B cell (primary cell): Measurements from ENCODE around the gene RNLS. TPM values are rescaled to one million over a fixed set of nuclear protein-coding genes. Genes with fewer than 3 reads are reported as not detected.

ENCODE experiments used
- ATAC-seq: fragments of 200-7000 bp; cut with Tn5 transposase; one replicate; pipeline ENCODE4 v1.10.0; 2021; ENCODE audit warnings: low read depth, mild to moderate bottlenecking, moderate number of reproducible peaks, moderate library complexity
- CTCF ChIA-PET: fragments of 350-600 bp; sonication (Branson Sonifier 250); formaldehyde crosslinking; loops from one replicate; lab custom pipeline; 2021; ENCODE audit warnings: antibody characterized with exemption, inconsistent platforms; lab: Charles Lee
- POLR2A ChIA-PET: fragments of 350-600 bp; sonication (Branson Sonifier 250); formaldehyde crosslinking; loops from one replicate; lab custom pipeline; 2021; ENCODE audit warnings: antibody characterized with exemption; lab: Charles Lee
- DNase-seq: peaks from one replicate; pipeline ENCODE4 v3.0.0; 2013
- H2AFZ ChIP-seq: 2 replicates; pipeline ENCODE4 v1.6.1; 2012; ENCODE audit warnings: mild to moderate bottlenecking, low read depth, low read length; ENCODE audit not compliant: insufficient read depth, poor library complexity, severe bottlenecking
- H3K27ac ChIP-seq, 2 donors: 1 replicate in 1 of 2; 2 replicates in 1 of 2; pipeline ENCODE4 v1.5.1; 2012 to 2013; ENCODE audit warnings: low read length in 2 of 2, mild to moderate bottlenecking in 2 of 2, moderate library complexity in 1 of 2
- H3K27me3 ChIP-seq, 4 experiments: fragments of 200-600 bp in 1 of 4; sonication (generic) in 1 of 4; replicated peaks in 1 of 4; 1 replicate in 2 of 4; 2 replicates in 2 of 4; pipeline versions ENCODE4 v1.6.1 to v1.7.0; 2013 to 2016; ENCODE audit warnings: low read length in 3 of 4, mild to moderate bottlenecking in 2 of 4, mixed read lengths in 1 of 4, moderate library complexity in 1 of 4; ENCODE audit not compliant: insufficient read depth in 4 of 4, control insufficient read depth in 3 of 4; ENCODE audit errors: control extremely low read depth in 1 of 4
- H3K36me3 ChIP-seq, 2 experiments: replicated peaks in 1 of 2; 1 replicate in 1 of 2; 2 replicates in 1 of 2; pipeline versions ENCODE4 v1.6.1 to v1.7.1; 2013; ENCODE audit warnings: low read length in 1 of 2; ENCODE audit not compliant: insufficient read depth in 2 of 2, control insufficient read depth in 1 of 2; ENCODE audit errors: control extremely low read depth in 1 of 2, extremely low read depth in 1 of 2
- H3K4me1 ChIP-seq, 2 donors: fragments of 200-600 bp in 1 of 2; sonication (generic) in 1 of 2; 1 replicate in 1 of 2; 2 replicates in 1 of 2; pipeline versions ENCODE4 v1.5.1 to v1.6.1; 2013 to 2017; ENCODE audit warnings: low read length in 2 of 2; ENCODE audit not compliant: control insufficient read depth in 2 of 2, insufficient read depth in 2 of 2
- H3K4me2 ChIP-seq: replicated peaks from 2 replicates; pipeline ENCODE3; 2012; ENCODE audit warnings: mild to moderate bottlenecking, low read depth, low read length; ENCODE audit not compliant: poor library complexity, severe bottlenecking
- H3K4me3 ChIP-seq, 5 experiments: fragments of 200-600 bp in 1 of 5; sonication (generic) in 1 of 5; 1 replicate in 3 of 5; 2 replicates in 2 of 5; pipeline versions ENCODE4 v1.5.1 to v1.7.0; 2011 to 2016; ENCODE audit warnings: low read length in 4 of 5, mild to moderate bottlenecking in 4 of 5, low read depth in 2 of 5, control low read depth in 1 of 5, moderate library complexity in 1 of 5; ENCODE audit not compliant: insufficient read depth in 1 of 5; ENCODE audit errors: control extremely low read depth in 1 of 5, extremely low read depth in 1 of 5
- H3K79me2 ChIP-seq: fragments of 200-600 bp; sonication (generic); one replicate; pipeline ENCODE4 v1.6.0; 2016; ENCODE audit warnings: low read length; ENCODE audit not compliant: control insufficient read depth, insufficient read depth
- H3K9ac ChIP-seq: fragments of 200-600 bp; sonication (generic); 2 replicates; pipeline ENCODE4 v1.6.1; 2017; ENCODE audit warnings: mild to moderate bottlenecking, low read length, moderate library complexity
- H3K9me3 ChIP-seq, 3 donors: one replicate each; pipeline versions ENCODE4 v1.6.1 to v1.7.1; 2013; ENCODE audit warnings: low read length in 2 of 3; ENCODE audit not compliant: control insufficient read depth in 2 of 3, insufficient read depth in 1 of 3; ENCODE audit errors: control extremely low read depth in 1 of 3
- H4K20me1 ChIP-seq: 2 replicates; pipeline ENCODE4 v1.6.0; 2012; ENCODE audit warnings: mild to moderate bottlenecking, low read length; ENCODE audit not compliant: insufficient read depth, control insufficient read depth, poor library complexity, severe bottlenecking
- H3K27ac Mint-ChIP-seq: one replicate; pipeline ENCODE4 v1.8.0; 2021; ENCODE audit warnings: mixed read lengths
- H3K27me3 Mint-ChIP-seq: one replicate; pipeline ENCODE4 v1.8.0; 2021; ENCODE audit warnings: mixed read lengths
- H3K4me1 Mint-ChIP-seq: one replicate; pipeline ENCODE4 v1.8.0; 2021; ENCODE audit warnings: mixed read lengths
- H3K4me3 Mint-ChIP-seq: one replicate; pipeline ENCODE4 v1.8.0; 2021; ENCODE audit warnings: mixed read lengths
- H3K9me3 Mint-ChIP-seq: one replicate; pipeline ENCODE4 v1.8.0; 2022; ENCODE audit warnings: mixed read lengths; ENCODE audit not compliant: insufficient read depth
- EZH2 ChIP-seq: IDR thresholded peaks from 2 replicates; pipeline ENCODE4 v1.6.1; 2012; ENCODE audit warnings: borderline replicate concordance, low read depth, mild to moderate bottlenecking, moderate library complexity, low read length; ENCODE audit not compliant: insufficient read depth, poor library complexity, severe bottlenecking
- WGBS: methylation state at CpG from one replicate; pipeline ENCODE4 v1.1.5; 2013; ENCODE audit warnings: missing lambda C conversion rate; ENCODE audit not compliant: insufficient coverage; 5-methylcytosine and 5-hydroxymethylcytosine counted together
- intact Hi-C: fragments of 100-400 bp; cut with micrococcal nuclease; formaldehyde crosslinking; loops from one replicate; pipeline ENCODE4 v1.10.0; 2022
- polyA plus RNA-seq: library from polyadenylated mRNA; depleted of rRNA; stranded (reverse); fragments of >200 nt; gene quantifications from 2 replicates; pipeline ENCODE4 v1.2.3, GENCODE V29; 2012
- total RNA-seq, 2 donors: library from RNA; stranded (reverse); fragments of 120-200 nt in 1 of 2; gene quantifications; 1 replicate in 1 of 2; 2 replicates in 1 of 2; pipeline versions ENCODE4 v1.2.3 to v1.2.4, GENCODE V29; 2013 to 2022
- TF ChIP-seq, protein P1 (sequence below): fragments of 200-600 bp; IDR thresholded peaks from one replicate; pipeline ENCODE4 v1.8.0; 2022; ENCODE audit warnings: antibody characterized with exemption, mild to moderate bottlenecking

The RNLS gene
- total and polyA plus RNA-seq, 2 donors (not counting 1 experiment from before 2014, with no cell fraction given), result 3.5 to 7.5 TPM

DNA sequence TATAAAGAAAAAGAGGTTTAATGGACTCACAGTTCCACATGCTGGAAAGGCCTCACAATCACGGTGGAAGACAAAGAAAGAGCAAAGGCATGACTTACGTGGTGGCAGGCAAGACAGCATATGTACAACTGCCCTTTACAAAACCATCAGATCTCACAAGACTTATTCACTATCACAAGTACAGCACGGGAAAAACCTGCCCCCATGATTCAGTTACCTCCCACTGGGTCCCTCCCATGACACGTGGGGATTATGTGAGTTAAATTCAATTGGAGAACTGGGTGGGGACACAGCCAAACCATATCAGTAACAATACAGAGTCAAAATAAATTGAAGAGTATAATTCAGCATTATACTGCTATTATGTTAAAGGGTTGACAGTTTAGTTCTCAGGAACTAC lies 37.8 kb downstream of the RNLS start:
- Mint-ChIP-seq H3K9me3 (no peaks in the 10 kb centered on the region), H3K4me1 (no peaks in the 10 kb centered on the region), H3K4me3 (no peak overlapping the region), H3K27me3 (no peaks in the 10 kb centered on the region), H3K27ac (no peak overlapping the region)
- Histone ChIP-seq H2AFZ (no peak overlapping the region), H3K4me3 (no peak overlapping the region), H3K9me3 (no peaks in the 10 kb centered on the region), H3K27me3 (no peaks in the 10 kb centered on the region), H3K4me2 (no peak overlapping the region), H3K9ac (no peak overlapping the region), H4K20me1 (no peaks in the 10 kb centered on the region), H3K4me1 (no peaks in the 10 kb centered on the region), H3K36me3 (no peaks in the 10 kb centered on the region), H3K27ac (no peak overlapping the region), H3K79me2 (no peaks in the 10 kb centered on the region)
- TF ChIP-seq, protein P1, sequence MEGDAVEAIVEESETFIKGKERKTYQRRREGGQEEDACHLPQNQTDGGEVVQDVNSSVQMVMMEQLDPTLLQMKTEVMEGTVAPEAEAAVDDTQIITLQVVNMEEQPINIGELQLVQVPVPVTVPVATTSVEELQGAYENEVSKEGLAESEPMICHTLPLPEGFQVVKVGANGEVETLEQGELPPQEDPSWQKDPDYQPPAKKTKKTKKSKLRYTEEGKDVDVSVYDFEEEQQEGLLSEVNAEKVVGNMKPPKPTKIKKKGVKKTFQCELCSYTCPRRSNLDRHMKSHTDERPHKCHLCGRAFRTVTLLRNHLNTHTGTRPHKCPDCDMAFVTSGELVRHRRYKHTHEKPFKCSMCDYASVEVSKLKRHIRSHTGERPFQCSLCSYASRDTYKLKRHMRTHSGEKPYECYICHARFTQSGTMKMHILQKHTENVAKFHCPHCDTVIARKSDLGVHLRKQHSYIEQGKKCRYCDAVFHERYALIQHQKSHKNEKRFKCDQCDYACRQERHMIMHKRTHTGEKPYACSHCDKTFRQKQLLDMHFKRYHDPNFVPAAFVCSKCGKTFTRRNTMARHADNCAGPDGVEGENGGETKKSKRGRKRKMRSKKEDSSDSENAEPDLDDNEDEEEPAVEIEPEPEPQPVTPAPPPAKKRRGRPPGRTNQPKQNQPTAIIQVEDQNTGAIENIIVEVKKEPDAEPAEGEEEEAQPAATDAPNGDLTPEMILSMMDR, result no peak
- no peak for TF ChIP-seq EZH2
- ATAC-seq (no peak), DNase-seq (no peak)
- intact Hi-C loops, result no loop called here
- ChIA-PET POLR2A (no interaction called here), CTCF (interaction anchor here (1.2 to 1.9 kb wide), 2 partner anchors 7 to 695 kb away, joined by 3 to 4 read pairs; no protein-coding TSS in a partner anchor)
- WGBS, result 100% methylated on average over 1 of the region's 4 CpGs

DNA sequence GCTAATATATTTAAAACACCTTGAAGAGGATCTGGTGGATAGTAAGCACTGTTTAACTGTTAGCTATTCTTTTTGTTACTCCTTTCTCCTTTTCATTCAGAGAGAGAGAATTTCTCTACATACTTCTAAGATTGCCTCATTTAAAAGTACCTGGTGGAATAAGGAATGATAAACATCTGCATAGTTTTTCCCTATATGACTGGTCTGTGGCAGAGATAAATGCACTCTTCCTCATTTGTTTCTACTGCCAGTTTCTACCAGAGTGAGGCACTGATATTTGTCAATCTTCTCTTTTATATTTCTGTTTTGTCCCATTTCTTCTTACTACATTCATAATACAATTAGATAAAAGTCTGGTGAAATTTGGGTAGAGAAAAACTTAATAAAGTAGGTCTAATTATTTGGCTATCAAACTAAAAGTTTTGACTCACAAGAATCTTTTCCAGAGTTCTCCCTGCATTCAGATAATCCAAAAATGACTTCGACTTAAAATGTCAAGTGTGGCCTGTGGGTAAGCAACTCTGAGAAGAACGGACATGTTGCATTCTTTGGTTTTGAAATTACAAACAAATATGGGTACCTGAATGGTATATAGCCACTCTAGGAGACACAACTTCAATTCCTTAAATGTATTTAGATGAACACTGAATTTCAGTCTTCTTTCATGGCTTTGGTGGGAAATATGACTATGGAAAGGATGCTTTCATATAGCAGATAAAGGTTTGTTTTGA lies 38.8 kb downstream of the RNLS start:
- Histone ChIP-seq H3K36me3 (no peaks in the 10 kb centered on the region), H3K4me2 (no peak overlapping the region), H4K20me1 (no peaks in the 10 kb centered on the region), H3K27ac (no peak overlapping the region), H3K27me3 (no peaks in the 10 kb centered on the region), H3K9me3 (no peaks in the 10 kb centered on the region), H2AFZ (no peak overlapping the region), H3K79me2 (no peaks in the 10 kb centered on the region), H3K4me3 (no peak overlapping the region), H3K9ac (no peak overlapping the region), H3K4me1 (no peaks in the 10 kb centered on the region)
- no CpG with 5 or more reads among the region's 2 CpGs for WGBS
- no peak for ATAC-seq
- POLR2A ChIA-PET, result no interaction called here
- Mint-ChIP-seq H3K27ac (no peak overlapping the region), H3K27me3 (no peaks in the 10 kb centered on the region), H3K4me3 (no peak overlapping the region), H3K9me3 (no peaks in the 10 kb centered on the region), H3K4me1 (no peaks in the 10 kb centered on the region)
- intact Hi-C loops, result no loop called here
- DNase-seq, result no peak
- CTCF ChIA-PET, result interaction anchor here (0.5 to 1.9 kb wide), 3 partner anchors 8 to 1512 kb away, joined by 3 to 4 read pairs (median 3); no protein-coding TSS in a partner anchor
- TF ChIP-seq, protein P1, result no peak
- TF ChIP-seq EZH2, result no peak
